HG02852 (cell line): ENCODE data around the gene KRT78.

Source experiments
- ATAC-seq: cut with Tn5 transposase; IDR thresholded peaks from one replicate; pipeline ENCODE4 v1.9.1; 2021; ENCODE audit warnings: mild to moderate bottlenecking, moderate library complexity; ENCODE audit not compliant: unreplicated experiment

The KRT78 gene

GRCh38 chr12:52839436-52840105 is 9.2 kb downstream of the KRT78 start:
- no peak for ATAC-seq

GRCh38 chr12:52838609-52839435 is 10.0 kb downstream of the KRT78 start:
- no peak for ATAC-seq

- ATAC-seq = no peak
Measured at GRCh38 chr12:52837781-52838608, 10.8 kb downstream of the KRT78 start.

- ATAC-seq = no peak
Measured at GRCh38 chr12:52837413-52837741, 11.4 kb downstream of the KRT78 start.

GRCh38 chr12:52836491-52837412 is 12.0 kb downstream of the KRT78 start:
- ATAC-seq = no peak

- ATAC-seq = no peak
Measured at GRCh38 chr12:52836042-52836466, 12.7 kb downstream of the KRT78 start.

- no peak for ATAC-seq
Measured at GRCh38 chr12:52835271-52836041, 13.3 kb downstream of the KRT78 start.

GRCh38 chr12:52834727-52835001 is 14.1 kb downstream of the KRT78 start:
- ATAC-seq = no peak

- ATAC-seq = no peak
Measured at GRCh38 chr12:52833922-52834726, 14.7 kb downstream of the KRT78 start, which contains the start of gene KRT79. TSS of gene KRT79 (minus strand) at chr12:52834311. CDS start at chr12:52834260, 51 bp downstream.

- ATAC-seq = no peak
Measured at GRCh38 chr12:52832985-52833905, 15.5 kb downstream of the KRT78 start.

GRCh38 chr12:52832451-52832850 is 16.3 kb downstream of the KRT78 start:
- no peak for ATAC-seq

GRCh38 chr12:52831251-52831650 is 17.5 kb downstream of the KRT78 start:
- ATAC-seq = no peak

GRCh38 chr12:52829986-52830770 is 18.6 kb downstream of the KRT78 start:
- ATAC-seq = no peak

- ATAC-seq = no peak
Measured at GRCh38 chr12:52828591-52829021, 20.2 kb downstream of the KRT78 start.

GRCh38 chr12:52828156-52828555 is 20.6 kb downstream of the KRT78 start:
- no peak for ATAC-seq

GRCh38 chr12:52827499-52828090 is 21.2 kb downstream of the KRT78 start:
- no peak for ATAC-seq
